ENCODE data around the gene DAAM1.

DNA sequence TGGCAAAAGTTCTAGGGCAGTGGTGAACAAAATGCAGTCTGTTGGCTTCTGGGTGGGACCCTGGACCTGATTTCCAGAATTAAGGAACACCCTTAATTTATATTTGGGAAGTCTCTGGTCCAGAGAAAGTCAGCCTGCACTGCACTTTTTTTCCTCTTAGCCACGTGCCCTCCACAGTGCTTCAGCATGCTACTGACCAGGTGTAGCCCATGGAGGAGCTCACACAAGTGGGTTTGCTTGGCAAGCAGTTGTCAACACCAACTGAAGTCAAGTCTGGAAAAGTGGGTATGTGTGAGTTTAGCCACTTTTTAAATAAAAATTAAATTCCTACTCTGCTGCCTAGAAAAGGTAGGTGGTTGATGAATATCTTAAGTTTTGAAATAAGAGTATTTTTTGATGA, 111.3 kb downstream of the DAAM1 start:
- TF ChIP-seq, protein P1, sequence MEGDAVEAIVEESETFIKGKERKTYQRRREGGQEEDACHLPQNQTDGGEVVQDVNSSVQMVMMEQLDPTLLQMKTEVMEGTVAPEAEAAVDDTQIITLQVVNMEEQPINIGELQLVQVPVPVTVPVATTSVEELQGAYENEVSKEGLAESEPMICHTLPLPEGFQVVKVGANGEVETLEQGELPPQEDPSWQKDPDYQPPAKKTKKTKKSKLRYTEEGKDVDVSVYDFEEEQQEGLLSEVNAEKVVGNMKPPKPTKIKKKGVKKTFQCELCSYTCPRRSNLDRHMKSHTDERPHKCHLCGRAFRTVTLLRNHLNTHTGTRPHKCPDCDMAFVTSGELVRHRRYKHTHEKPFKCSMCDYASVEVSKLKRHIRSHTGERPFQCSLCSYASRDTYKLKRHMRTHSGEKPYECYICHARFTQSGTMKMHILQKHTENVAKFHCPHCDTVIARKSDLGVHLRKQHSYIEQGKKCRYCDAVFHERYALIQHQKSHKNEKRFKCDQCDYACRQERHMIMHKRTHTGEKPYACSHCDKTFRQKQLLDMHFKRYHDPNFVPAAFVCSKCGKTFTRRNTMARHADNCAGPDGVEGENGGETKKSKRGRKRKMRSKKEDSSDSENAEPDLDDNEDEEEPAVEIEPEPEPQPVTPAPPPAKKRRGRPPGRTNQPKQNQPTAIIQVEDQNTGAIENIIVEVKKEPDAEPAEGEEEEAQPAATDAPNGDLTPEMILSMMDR (IDR thresholded peaks at IDR 0.05; ENCODE audit: low read depth, low read length): no peak
- no peak for TF ChIP-seq EZH2phosphoT487 (IDR thresholded peaks at IDR 0.05; ENCODE audit: low read depth)
